Tongue (tissue), 2 donors: ENCODE measurements around the gene TMEM190. TPM values are rescaled to one million over a fixed set of nuclear protein-coding genes. Genes with fewer than 3 reads are reported as not detected.
A peak's percentile ranks its signal among the peaks of the same experiment; 100 is the strongest.

ENCODE experiments used
- DNase-seq: peaks from one replicate; pipeline ENCODE4 v3.0.0-alpha.2; 2015
- total RNA-seq: library from RNA; depleted of rRNA; stranded (reverse); fragments of >200 nt; gene quantifications from one replicate; pipeline ENCODE4 v1.2.3, GENCODE V29; 2014

The TMEM190 gene
- total RNA-seq, 1 donor from 2014 or later = not detected

DNA sequence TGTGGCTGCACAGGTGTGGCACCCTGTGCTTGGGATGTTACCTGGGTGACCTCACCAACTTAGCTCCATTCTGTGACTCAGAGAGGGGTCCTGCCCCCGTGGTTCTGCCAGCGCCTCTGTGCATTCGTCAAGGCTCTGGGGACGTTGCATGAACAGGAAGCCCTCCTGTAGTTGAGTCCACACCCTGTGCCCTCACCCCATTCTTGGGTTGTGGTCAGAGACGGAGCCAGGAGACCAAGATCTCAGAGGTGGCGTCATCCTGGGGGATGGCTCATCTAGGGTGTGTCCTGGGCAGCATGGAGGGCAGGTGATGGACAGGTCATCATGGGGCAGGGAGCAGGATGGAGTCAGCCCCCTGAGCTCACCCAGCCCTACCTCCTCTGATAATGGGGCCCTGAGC lies 24.6 kb upstream of the TMEM190 start:
- no peak for DNase-seq

DNA sequence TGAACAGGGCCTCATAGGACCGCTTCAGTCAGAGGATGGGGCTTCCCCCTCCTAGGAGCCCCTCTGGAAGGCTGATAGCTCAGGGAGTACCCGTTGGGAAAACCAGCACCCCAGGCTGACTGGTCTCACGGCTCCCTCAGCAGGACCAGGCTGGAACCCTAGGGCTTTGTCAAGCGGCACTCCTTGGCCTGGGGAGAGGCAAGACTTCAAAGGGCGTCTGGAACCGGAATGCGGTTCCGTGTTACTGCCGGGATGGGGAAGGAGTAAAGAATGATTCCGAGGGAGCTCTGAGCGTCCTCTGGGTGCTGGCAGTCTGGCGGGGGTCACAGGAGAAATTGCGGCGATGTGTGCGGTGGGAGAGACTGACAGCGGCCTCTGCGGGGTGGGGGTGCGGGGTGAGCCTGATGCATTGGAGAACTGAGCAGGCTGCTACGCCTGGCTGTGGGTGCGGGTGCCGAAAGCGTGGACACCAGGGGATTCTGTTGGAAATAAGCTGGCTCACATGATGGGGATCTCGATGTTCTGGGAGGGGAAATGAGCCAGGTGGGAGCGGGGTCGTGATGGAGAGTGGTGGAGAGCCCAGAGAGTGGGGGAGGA lies 24.0 kb upstream of the TMEM190 start:
- no peak for DNase-seq

DNA sequence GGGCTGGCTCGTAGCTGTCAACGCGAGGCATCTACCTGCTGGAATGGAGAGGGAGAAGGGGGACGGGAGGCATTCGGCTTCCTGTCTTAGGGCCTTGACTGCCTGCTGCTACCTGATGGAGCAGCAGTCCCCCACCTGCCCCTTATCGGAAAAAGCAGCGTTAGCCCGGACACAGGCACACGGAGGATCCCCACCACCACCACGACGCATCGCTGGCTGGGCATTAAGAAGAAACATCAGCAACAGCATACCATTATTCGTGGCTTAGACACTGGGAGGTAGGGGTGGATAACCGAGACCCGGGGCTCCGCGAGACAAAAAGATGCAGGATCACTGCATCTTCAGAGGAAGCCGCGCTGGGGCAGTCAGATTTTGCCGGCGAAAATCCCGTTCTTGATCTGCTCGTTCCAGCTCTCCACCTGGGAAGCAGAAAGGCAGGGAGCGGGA lies 23.2 kb upstream of the TMEM190 start:
- no peak for DNase-seq

DNA sequence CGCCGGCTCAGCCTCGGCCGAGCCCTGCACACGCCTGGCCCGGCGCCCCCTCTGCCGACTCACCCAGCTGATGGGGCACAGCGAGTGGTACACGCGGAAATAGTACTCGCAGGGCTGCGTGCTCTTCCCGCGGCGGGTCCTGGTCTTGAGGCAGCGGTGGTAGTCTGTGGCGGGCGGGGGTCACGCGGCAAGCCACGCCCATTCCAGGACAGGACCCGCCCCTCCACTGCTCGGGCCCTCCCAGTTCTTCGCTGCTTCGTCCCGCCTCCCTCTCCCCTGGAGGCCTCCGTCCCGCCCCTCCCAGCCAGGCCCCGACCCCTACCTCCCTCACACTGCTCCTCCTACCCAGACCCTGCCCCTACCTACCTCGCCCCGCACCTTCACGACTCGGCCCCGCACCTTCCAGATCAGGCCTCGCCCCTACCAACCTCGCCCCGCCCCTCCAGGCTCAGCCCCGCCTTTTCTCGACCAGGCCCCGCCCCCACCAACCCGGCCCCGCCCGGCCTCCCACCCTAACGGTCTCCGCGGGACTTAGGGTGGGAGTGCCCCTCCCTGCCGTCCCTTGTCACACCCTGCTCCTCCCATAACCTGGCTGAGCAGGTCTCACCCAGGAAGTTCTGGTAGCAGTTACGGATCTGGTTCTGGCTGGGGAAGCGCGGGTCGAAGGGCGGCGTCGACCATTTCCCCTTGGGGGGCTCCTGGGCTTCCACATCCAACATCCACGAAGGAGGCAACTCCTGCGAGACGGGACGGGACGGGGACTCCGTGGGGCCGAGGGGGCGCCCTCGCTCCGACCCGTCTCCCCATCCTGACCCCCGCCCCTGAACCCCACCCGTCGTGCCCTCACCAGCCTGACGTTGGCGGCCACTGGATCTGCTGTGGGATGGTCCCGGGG lies 22.6 kb upstream of the TMEM190 start:
- DNase-seq = peak; percentile 60

DNA sequence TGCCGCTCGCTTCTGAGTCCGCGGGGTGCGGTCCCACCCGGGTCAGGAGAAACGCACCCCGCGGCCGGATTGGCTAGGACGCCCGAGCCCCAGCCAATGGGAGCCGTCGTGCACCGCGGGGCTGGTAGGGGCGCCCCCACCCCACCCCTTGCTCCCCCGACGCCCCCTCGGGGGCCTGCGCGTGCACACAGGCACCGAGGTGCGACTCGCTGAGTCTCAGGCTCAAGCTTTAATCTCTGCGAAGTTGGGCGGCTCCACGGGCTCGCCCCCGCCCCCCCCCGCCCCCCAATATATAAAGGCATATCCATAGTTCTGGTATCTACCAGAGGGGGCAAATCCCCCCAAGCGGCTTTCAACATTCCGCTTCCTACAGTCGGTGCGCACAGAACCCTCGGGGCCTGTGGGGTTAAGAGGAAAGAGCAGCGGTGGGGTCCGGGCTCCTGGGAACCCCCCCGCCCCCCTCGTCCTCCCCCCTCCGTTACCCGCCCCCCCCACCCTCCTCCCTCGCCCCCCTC lies 21.9 kb upstream of the TMEM190 start, which contains the start of gene COX6B2:
COX6B2 (minus strand) TSS at position 22 of the 515 bp plus-strand sequence. CDS start 198 bp downstream, outside the sequence.
- DNase-seq = no peak

DNA sequence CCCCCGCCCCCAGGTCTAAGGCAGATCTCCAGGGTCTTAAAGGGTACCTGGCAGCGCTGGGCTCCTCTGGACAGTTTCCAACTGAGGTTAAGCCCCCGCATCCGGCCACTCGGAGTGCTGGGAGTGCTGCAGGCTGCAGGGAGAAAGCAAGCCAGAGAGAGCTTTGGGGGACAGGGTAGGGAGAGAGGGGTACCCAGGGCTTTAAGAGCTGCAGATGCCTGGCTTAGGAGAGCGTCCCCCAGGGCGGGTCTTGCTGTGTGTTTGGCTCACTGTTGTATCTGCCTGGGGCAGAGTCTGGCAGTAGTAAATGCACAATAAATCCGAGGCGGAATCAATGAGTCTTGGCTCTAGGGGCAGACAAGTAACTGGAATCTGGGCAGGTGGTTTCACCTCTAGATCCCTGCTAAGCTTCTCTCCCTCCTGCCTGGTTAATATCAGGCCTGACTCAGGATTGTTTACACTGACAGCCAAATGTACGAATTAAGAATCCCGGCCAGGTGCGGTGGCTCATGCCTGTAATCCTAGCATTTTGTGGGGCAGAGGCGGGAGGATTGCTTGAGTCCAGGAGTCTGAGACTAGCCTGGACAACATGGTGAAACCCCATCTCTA lies 21.3 kb upstream of the TMEM190 start:
- peak; percentile 37 for DNase-seq

DNA sequence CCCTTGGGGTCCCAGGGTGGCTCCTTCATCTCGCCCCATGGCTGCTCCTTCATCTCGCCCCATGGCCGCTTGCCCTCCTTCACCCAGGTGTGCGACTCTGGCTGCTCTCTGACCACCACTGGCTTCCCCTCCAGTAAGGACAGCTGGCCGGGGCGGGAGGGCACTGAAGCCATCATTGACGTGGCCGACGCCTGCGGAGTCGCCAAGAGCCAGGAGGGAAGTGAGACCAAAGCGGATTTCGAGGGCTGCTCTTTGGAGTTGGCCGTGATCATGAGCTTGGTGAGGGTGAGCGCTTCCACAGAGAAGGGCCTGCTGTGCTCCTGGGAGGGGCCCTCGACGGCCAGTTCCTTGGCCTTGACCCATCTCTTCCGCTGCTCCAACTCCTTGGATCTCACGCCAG lies 18.1 kb upstream of the TMEM190 start:
- DNase-seq = no peak

DNA sequence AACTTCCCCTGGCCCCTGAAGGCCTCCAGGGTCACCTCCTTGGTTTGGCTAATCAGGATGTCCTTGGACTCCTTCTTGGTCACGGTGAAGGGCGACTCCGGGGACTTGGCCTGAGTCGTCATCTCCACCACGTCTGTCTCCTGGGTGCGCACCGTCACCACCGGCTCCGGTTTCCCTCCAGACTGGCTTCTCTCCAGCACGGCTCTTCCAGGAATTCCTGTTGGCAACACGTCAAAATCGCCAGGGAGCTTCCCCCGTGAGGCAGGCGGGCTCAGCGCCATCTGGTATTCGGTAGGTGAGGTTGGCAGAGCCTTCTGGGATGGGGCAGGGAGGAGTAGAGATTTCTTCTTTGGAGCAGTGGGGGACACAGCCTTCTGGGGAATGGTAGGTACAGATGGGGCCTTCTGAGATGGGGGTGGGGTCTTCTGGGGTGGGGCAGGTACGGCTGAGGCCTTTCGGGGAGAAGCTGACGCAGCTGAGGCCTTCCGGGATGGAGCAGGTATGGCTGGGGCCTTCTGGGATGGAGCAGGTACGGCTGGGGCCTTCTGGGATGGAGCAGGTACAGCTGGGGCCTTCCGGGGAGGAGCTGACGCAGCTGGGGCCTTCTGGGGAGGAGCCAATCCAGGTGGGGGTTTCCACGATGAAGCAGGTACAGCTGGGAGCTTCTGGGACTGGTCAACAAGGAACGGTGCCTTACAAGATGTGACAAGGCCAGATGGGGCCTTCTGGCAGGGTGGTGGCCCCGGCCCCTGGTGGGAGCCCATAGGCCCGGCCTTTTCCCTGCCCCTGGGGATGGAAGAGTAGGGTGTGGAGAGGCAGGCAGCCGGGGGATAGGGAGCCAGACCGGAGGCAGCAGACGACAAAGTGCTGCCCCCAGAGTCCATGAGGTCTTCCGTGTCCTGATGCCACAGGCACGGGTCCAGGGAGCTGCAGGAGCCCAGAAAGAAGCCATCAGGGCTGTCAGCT lies 17.4 kb upstream of the TMEM190 start:
- DNase-seq = no peak

DNA sequence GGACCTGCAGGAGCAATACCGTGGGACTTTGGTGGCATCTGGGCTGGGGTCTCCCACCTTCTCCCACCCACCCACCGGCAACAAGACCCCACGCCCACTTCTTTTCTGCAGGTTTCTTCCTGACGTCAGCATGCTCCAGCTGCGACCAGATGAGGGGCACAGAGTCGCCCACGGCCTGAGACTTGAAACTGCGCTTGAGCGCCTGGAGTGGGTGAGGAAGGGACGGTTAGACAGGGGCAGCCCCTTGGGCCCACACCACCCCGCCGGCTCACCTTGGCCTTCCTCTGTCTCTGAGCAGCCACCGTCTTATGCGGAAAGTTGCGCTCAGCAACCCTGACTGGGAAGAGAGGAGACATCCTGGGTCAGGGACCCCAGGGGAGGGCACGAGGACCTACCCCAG lies 15.7 kb upstream of the TMEM190 start:
- DNase-seq = no peak

DNA sequence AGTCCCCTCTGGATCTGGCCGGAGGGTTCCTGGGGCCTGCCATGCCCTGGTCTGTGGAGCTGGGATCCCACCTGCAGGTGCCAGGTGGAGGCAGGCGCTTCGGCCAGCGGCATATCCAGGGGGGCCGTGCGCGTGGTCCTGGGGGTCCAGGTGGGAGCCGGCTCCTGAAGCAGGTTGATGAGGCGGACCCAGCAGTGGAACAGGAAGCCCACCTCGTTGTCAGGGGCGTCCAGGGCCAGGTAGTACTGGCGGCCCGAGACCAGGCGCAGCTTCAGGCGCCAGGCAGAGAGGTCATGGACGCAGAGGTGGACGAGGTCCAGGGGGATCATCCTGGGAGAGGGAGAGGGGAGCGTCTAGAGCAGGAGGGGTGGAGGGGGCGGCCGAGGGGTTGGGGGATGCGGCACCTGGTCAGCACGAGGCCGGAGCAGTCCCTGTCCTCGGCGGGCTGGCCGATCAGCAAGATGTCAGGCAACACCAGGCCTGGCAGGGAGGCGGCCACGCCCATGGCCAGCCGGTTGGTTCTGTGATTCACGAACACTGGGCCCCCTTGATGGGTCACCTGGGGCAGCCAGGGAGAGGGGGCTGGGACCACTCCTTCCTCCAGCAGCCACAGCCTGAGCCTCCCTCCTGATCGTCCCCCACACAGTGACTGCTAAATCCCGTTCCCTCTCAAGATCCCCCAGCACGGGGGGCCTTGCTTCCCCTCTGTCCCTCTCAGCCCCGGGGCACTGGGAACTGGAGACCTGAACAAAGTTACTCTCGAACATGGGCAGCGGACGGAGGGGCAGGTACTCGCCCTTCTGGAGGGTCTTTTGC lies 14.2 kb upstream of the TMEM190 start:
- no peak for DNase-seq

DNA sequence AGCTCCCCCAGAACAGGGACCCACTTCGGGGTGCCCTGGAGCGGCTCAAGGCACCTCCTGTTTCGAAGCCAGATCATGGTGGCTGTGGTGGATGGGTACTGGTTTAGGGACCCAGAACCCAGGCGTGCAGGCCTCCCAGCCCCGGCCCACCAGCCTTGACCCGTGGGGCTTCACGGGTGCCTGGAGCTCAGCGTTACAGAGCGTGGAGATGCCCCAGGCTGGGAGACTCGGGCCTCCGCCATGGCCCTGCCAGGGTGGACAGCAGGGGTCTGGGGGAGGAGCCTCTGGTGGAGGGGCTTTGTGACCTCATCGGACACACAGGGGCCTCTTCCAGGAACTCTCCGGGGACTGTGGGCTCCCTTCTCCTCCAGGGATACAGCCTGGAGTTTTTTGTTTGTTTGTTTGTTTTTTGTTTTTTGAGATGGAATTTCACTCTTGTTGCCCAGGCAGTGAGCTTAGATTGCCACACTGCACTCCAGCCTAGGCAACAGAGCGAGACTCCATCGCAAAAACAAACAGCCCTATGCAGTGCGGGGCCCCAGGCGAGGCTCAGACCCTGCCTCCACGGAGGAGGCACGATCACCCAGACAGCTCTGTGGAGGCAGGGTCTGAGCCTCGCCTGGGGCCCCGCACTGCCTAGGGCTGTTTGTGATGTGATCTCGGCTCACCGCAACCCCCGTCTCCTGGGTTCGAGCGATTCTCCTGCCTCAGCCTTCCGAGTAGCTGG lies 13.5 kb upstream of the TMEM190 start, which contains the start of gene GARIN5B:
GARIN5B (minus strand) TSS at position 271 of the 727 bp plus-strand sequence; CDS start at position 77, 194 bp downstream.
- no peak for DNase-seq

DNA sequence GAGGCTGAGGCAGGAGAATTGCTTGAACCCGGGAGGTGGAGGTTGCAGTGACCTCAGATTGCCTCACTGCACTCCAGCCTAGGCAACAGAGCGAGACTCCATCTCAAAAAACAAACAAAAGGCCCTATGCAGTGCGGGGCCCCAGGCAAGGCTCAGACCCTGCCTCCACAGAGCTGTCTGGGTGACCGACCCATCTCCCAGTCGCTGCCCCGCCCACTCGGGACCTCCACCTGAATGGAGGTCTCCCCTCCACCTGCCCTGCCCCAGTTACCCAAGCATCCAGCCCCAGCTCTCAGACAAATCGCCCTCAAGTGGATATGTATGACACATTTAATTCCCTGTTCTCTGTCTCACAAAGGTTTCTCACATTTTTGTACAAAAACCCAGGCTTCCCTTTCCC lies 11.4 kb upstream of the TMEM190 start:
- no peak for DNase-seq

DNA sequence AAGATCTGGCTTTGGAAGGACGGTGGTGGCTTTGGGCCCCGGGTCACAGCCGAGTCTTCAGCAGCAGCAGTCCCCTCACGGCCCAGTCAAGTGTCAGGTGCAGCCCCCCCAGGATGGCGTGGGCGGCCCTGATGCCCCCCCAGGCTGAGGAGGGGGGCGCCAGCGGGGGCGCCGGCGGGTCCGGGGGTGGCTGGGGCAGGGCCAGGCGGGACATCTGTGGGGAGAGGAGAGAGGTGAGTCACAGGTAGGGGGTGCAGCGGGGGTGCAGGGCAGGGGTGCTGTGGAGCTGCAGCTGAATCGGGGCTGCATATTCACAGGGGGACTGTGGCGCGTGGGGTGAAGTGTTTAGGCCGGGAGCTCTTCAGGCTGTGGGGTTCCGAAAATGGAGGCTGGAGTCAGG lies 10.7 kb upstream of the TMEM190 start:
- DNase-seq = no peak

DNA sequence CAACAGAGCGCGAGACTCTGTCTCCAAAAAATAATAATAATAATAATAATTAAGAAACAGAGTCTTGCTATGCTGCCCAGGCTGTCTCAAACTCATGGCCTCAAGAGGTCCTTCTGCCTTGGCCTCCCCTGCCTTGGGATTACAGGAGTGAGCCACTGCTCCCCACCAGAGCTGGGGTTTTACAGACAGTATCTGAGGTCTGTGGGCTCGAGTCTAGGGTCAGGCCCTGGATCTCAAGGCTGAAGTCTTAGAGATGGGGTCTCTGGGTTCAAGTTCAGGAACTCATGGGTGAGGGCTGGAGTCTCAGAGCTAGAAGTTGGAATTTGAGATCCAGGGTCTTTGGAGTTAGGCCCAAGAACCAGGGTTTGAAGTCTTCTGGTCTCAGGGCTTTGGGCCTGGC lies 9.8 kb upstream of the TMEM190 start:
- no peak for DNase-seq

DNA sequence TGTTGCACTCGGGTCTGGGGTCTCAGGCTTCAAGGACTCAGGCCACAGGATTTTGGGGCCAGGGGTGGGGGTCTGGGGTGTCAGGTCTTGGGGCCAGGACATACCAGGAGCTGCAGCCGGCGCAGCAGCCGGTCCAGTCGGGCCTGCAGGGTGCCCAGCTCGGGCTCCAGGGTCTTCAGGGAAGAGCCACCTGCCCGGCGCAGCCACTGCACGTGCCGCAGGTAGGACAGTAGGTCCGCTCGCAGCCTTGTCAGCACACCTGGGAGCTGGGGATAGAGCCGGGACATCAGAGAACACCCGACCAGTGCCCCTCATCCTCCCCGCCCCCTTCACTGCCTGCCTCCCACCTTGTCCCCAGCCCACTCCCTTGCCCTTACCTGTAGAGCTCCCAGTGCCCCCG lies 8.5 kb upstream of the TMEM190 start:
- DNase-seq = no peak

DNA sequence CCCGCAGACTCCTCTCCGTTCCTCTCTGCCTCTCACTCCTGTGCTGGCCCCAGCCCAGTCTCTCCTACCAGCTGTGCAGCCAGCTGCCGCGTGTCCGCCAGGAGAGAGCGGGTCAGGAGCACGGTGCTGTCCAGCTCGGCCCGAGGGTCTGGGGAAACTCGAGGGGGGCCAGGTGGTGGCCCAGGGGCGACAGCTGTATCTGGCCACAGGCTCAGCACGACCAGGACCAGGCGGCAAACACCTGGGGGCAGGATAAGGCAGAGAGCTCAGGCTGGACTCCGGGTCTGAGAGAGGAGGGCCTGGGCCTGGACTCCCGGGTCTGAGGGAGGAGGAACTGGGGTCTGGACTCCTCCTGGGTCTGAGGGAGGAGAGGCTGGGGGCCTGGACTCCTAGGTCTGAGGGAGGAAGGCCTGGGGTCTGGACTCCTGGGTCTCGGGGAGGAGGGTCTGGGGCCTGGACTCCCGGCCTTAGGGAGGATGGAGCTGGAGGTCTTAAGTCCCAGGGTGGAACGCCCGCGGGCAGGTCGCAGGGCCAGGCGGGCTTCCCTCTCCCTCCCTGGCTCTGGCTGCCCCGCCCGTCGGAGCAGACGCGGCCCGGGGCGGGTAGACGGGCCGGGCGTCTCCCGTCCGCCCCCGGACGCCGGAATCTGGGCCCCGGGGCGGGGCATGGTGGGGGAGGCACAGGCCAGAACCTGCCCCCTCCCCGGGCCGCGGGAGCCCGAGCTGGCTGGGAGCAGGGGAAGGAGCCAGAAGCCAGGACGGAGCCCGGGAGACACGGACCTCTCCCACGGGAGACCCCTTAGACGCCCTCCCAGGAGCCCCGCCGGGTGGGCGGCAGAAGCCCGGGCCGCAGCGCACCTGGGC lies 7.7 kb upstream of the TMEM190 start:
- DNase-seq = peak; percentile 61

DNA sequence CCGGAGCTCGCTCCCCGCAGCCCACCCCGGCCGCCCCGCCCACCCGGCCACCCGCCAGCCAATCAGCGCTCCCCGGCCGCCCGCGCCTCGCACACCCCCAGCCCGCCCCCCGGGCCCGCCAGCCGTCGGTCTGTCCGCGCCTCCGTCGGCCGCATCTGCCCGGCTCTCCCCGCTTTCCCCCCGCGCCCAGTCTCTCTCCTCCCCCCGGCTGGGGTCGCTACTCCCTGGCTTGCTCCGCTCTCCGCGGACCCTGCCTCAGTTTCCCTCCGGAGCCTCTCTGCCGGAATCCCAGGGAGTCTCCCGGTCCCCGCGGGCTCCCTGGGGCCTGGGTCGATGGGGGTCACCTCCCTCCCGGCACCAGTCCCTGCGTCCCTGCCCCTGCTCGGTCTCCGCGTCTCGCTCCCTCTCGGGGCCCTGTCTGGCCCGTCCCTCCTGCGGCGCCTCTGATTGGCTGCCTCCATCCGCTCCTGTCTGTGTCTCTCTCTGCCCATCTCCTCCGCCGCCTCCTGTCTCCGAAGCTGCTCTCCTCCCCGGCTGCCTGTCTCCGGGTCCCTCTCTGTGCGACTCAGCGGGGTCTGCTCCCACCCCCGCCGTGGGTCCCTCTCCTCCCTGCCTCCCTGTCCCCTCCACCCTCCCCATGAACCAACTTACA lies 6.8 kb upstream of the TMEM190 start:
- peak; percentile 51 for DNase-seq

DNA sequence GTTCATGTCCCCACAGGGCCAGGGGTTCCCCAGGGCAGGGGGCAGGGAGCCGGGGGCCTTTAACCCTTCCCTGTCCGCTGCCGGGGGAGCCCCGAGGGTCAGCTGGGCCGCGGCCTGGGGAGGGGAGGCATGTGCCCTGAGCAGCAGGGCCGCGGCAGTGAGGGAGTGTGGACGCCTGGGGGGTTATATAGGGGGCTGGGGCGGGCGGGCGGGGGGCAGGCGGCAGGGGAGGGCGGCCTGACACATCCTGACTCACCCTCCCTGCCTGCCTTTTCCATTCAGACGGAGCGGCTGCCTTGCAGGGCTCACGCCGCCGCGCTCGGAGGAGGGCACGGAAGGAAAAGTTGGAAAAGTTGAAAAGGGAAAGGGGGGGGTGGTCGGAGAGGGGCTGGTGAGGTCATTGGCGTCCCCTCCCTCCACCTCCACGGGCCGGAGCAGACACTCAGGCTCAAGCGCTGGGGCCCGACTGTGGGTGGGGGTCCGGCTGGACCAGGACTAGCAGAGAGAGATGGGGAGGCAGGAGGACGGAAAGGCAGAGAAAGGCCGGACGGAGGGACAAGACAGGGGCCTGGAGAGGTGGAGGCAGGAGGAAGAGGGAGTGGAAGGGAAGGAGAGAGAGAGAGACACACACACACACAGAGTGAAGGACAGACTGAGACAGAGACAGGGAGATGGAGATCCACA lies 6.2 kb upstream of the TMEM190 start, which contains the start of gene IL11:
IL11 (minus strand) TSS at position 159 of the 684 bp plus-strand sequence; CDS start at position 6, 153 bp downstream.
- DNase-seq = no peak
